Esophagus squamous epithelium (tissue), 4 donors: Measurements from ENCODE around the gene CABLES1.

Source experiments
- POLR2A ChIP-seq, 4 donors: fragments of 450-650 bp; IDR thresholded peaks; one replicate each; pipeline ENCODE4 v1.6.1; 2017; ENCODE audit warnings: antibody characterized with exemption in 4 of 4, mild to moderate bottlenecking in 4 of 4, moderate library complexity in 3 of 4
- TF ChIP-seq, protein P1 (sequence below), 6 experiments: fragments of 450-650 bp in 4 of 6; fragments of 200-600 bp in 2 of 6; sonication (generic) in 2 of 6; IDR thresholded peaks; one replicate each; pipeline ENCODE4 v1.5.1; 2016 to 2019; ENCODE audit warnings: antibody characterized with exemption in 6 of 6, mild to moderate bottlenecking in 4 of 6, moderate library complexity in 4 of 6

- TF ChIP-seq, protein P1, sequence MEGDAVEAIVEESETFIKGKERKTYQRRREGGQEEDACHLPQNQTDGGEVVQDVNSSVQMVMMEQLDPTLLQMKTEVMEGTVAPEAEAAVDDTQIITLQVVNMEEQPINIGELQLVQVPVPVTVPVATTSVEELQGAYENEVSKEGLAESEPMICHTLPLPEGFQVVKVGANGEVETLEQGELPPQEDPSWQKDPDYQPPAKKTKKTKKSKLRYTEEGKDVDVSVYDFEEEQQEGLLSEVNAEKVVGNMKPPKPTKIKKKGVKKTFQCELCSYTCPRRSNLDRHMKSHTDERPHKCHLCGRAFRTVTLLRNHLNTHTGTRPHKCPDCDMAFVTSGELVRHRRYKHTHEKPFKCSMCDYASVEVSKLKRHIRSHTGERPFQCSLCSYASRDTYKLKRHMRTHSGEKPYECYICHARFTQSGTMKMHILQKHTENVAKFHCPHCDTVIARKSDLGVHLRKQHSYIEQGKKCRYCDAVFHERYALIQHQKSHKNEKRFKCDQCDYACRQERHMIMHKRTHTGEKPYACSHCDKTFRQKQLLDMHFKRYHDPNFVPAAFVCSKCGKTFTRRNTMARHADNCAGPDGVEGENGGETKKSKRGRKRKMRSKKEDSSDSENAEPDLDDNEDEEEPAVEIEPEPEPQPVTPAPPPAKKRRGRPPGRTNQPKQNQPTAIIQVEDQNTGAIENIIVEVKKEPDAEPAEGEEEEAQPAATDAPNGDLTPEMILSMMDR (IDR thresholded peaks at IDR 0.05), result no peak
- no peak for TF ChIP-seq POLR2A (IDR thresholded peaks at IDR 0.05)
Measured at GRCh38 chr18:23126376-23127056, 8.8 kb upstream of the CABLES1 start.
